Peyer's patch (tissue), 4 donors: ENCODE measurements around the gene ETV3.

Experiments
- POLR2A ChIP-seq, 2 donors: fragments of 450-650 bp; IDR thresholded peaks; one replicate each; pipeline ENCODE4 v1.5.1; 2017; ENCODE audit warnings: antibody characterized with exemption in 2 of 2, mild to moderate bottlenecking in 2 of 2, moderate library complexity in 2 of 2
- TF ChIP-seq, protein P1 (sequence below), 6 experiments: fragments of 450-650 bp in 4 of 6; fragments of 200-600 bp in 2 of 6; sonication (generic) in 1 of 6; IDR thresholded peaks; one replicate each; pipeline ENCODE4 v1.5.1; 2017 to 2019; ENCODE audit warnings: antibody characterized with exemption in 6 of 6, mild to moderate bottlenecking in 3 of 6, moderate library complexity in 1 of 6

DNA sequence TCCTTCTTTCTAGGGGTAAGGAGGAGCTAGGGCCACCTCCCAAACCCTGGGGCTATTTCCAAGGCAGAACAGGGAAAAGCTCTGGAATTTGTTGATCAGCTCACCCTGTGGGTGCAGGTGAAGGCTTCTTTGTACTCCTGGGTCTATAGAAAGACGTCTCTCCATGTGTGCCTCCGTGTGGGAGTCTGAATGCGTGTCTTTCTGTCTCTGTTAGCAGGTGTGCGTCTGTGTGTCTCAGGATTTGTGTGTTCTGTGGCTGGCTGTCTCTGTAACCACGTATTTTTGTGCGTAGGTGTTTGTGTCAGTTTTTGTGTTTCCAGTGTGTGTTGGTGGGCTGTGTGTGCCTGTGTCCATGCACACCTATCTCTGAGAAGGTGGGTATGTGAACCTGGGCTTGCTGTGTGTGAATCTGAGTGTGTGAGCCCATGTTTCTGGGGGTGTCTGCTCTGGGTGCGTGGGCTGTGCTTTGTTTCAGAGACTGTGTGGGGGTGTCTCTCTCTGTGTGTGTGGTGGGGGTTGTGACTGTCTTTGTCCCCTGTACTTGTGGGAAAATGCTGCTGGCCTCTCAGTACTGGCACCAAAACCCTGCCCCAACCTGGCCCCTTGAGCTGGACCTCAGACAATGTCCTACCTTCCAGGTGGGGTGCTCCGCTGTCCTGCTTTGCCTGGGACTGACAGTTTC, 25.9 kb downstream of the ETV3 start:
- TF ChIP-seq POLR2A (IDR thresholded peaks at IDR 0.05) = no peak
- TF ChIP-seq, protein P1, sequence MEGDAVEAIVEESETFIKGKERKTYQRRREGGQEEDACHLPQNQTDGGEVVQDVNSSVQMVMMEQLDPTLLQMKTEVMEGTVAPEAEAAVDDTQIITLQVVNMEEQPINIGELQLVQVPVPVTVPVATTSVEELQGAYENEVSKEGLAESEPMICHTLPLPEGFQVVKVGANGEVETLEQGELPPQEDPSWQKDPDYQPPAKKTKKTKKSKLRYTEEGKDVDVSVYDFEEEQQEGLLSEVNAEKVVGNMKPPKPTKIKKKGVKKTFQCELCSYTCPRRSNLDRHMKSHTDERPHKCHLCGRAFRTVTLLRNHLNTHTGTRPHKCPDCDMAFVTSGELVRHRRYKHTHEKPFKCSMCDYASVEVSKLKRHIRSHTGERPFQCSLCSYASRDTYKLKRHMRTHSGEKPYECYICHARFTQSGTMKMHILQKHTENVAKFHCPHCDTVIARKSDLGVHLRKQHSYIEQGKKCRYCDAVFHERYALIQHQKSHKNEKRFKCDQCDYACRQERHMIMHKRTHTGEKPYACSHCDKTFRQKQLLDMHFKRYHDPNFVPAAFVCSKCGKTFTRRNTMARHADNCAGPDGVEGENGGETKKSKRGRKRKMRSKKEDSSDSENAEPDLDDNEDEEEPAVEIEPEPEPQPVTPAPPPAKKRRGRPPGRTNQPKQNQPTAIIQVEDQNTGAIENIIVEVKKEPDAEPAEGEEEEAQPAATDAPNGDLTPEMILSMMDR (IDR thresholded peaks at IDR 0.05) = no peak
